GM13977 (cell line): ENCODE measurements around the gene DYNC2I2.

ENCODE experiments used
- DNase-seq: peaks from one replicate; pipeline ENCODE4 v3.0.0; 2012; ENCODE audit warnings: low spot score
- in situ Hi-C: fragments of 300-500 bp; cut with MboI; formaldehyde crosslinking; loops from one replicate; pipeline ENCODE4 v1.12.0; 2022; ENCODE audit warnings: low sequenced_read_pairs, low pct_unique_long_range_greater_than_20kb, mixed read lengths, inconsistent platforms; ENCODE audit not compliant: unreplicated experiment
- TF ChIP-seq, protein P1 (sequence below): IDR thresholded peaks from 2 replicates; pipeline ENCODE4 v1.5.1; 2012; ENCODE audit warnings: mild to moderate bottlenecking, control low read depth; ENCODE audit not compliant: insufficient read depth; ENCODE audit errors: extremely low read depth, missing control alignments

The DYNC2I2 gene

DNA sequence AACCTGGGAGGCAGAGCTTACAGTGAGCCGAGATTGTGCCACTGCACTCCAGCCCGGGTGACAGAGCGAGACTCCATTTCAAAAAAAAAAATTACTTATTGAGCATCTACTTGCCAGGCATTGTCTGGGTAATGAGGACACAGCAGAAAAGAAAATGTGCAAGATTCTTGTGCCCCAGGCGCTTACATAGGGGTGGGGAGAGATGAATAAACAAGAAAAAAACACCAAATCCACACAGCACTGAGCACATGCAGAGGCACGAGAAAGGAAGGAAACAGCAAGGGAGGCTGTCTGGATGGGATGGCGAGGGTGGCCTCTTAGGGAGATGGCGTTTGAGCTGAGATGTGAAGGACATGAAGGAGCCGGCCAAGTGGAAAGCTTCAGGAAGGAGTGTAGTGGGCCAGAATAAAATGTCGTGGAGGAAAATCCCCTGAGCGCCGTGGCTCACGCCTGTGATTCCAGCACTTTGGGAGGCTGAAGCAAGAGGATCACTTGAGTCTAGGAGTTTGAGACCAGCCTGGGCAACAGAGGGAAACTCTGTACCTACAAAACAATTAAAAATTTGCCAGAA lies 13.9 kb downstream of the DYNC2I2 start:
- no peak for DNase-seq
- in situ Hi-C loops = no loop called here
- TF ChIP-seq, protein P1, sequence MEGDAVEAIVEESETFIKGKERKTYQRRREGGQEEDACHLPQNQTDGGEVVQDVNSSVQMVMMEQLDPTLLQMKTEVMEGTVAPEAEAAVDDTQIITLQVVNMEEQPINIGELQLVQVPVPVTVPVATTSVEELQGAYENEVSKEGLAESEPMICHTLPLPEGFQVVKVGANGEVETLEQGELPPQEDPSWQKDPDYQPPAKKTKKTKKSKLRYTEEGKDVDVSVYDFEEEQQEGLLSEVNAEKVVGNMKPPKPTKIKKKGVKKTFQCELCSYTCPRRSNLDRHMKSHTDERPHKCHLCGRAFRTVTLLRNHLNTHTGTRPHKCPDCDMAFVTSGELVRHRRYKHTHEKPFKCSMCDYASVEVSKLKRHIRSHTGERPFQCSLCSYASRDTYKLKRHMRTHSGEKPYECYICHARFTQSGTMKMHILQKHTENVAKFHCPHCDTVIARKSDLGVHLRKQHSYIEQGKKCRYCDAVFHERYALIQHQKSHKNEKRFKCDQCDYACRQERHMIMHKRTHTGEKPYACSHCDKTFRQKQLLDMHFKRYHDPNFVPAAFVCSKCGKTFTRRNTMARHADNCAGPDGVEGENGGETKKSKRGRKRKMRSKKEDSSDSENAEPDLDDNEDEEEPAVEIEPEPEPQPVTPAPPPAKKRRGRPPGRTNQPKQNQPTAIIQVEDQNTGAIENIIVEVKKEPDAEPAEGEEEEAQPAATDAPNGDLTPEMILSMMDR = no peak

DNA sequence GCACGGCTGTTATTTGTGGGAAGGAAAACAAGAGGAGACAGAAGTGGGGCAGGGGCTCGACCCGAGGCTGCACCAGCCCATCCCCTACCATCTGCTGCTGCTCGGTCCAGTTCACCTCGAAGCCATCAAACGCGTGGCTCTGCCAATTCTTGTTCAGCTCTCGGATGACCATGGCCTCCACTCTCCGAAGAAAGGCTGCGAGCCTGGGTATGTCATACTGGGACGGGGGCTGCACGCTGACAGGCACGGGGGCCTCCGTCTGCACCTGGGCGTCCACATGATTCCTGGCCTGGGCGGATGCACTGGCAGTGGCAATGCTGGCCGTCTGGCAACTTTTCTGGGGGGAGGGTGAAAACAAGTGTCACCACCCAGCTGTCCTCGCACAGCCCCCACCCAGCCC lies 16.0 kb downstream of the DYNC2I2 start:
- TF ChIP-seq, protein P1 = no peak
- in situ Hi-C loops = no loop called here
- no peak for DNase-seq

DNA sequence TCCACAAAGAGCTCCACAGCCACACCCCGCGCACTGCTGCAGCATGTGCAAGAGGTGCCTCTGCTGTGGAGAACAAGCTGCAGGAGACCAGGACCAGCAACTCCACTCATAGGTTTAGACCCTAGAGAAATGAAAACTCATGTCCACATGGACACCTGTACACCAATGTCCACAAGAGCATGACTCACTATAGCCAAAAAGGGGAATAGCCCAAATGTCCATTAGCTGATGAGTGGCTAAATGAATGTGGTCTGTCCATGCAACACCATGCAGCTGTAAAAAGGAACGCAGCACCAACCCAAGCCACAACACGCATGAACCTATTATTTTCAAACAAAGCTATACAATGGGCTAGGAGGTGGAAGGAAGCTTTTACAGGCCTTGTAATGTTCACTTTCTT lies 18.1 kb downstream of the DYNC2I2 start:
- DNase-seq = no peak
- in situ Hi-C loops = no loop called here
- TF ChIP-seq, protein P1 = no peak

DNA sequence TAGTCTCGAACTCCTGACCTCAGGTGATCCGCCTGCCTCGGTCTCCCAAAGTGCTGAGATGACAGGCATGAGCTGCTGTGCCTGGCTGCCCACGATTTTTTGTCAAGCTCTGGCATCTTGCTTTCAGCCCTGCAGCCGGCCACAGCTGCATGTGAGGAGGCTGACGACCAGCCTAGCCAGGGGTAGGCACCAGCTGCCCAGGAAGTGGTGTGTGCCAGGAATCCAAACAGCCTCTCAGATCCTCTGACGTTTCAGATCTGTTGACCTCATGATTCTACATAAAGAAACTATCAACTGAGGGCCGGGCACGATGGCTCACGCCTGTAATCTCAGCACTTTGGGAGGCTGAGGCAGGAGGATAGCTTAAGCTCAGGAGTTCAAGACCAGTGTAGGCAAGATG lies 19.0 kb downstream of the DYNC2I2 start:
- TF ChIP-seq, protein P1 = no peak
- in situ Hi-C loops = no loop called here
- no peak for DNase-seq

DNA sequence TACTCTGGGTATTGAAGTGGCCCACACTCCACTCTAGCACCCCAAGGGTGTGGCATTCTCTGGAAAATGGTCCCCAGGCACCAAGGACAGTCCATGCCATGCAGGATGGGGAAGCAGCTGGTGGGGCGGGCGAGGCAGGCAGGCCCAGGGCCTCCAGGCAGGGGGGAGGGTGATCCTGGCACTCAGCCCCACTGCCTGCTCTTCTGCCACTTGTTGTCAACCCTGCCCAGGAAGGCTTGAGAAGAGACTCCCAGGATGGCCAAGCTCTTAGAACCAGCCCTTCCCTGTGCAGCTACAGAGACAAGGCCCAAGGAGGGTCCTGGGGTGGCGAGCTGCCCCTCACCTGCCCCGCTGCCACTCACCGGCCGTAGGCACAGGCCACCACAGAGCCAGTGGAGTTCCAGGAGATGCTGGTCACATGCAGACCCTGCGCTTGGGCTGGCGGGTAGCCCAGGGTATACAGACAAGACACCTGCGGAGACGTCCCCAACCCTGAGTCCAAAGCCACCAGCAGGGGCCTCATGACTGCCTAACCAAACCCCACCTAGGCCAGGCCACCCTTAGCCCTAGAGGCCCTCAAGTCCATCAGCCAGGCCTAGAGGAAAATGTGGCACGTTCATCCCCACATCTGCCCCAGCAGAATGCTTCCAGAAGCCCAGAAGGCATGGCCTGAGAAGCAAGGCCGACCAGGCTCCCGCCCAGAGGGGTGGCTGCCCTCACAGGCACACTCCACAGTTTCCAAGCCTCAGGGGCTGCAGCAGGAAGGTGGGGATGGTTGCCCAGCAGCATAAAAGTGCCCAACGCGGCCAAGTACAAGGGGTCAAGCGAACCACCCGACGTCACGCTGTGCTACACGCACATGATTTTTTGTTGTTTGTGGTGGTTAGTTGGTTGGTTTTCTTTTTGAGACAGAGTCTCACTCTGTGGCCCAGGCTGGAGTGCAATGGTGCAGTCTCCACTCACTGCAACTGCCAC lies 19.8 kb downstream of the DYNC2I2 start:
- TF ChIP-seq, protein P1 = no peak
- in situ Hi-C loops = no loop called here
- DNase-seq = peak; percentile 13

DNA sequence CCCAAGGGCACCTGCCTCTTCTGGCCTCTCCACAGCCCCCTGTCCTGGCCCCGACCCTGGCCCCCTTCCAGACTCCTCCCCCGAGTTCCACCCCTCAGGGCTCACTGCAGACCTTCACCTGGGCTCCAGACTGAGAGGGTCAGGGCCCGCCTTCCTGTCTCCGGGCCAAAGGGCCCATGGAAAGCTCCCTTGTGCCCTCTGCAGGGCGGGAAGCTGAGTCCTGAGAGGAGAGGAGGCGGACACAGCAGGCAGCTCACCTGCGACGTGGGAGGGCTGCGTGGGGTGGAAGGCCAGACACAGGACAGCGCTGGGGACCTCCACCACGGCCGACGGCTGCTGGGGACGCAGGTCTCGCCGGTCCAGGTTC lies 20.6 kb downstream of the DYNC2I2 start:
- DNase-seq = no peak
- in situ Hi-C loops = no loop called here
- TF ChIP-seq, protein P1 = no peak
